ENCODE measurements around the gene COX6B2.

COX6B2 gene

GRCh38 chr19:55301459-55302317, 52.8 kb downstream of the COX6B2 start:
- peak overlapping the region; percentile 38 for H3K4me3 ChIP-seq (ENCODE audit: low read length)
- TF ChIP-seq CTCF (IDR thresholded peaks at IDR 0.05; ENCODE audit: insufficient read depth, low read depth, low read length, missing control alignments): peak; percentile 79
- DNase-seq (ENCODE audit: low read depth): peak; percentile 68

- H3K4me3 ChIP-seq (ENCODE audit: low read length): no peak overlapping the region
- no peak for DNase-seq (ENCODE audit: low read depth)
- TF ChIP-seq CTCF (IDR thresholded peaks at IDR 0.05; ENCODE audit: insufficient read depth, low read depth, low read length, missing control alignments): no peak
Observed at GRCh38 chr19:55300886-55301458, 53.5 kb downstream of the COX6B2 start.

GRCh38 chr19:55299991-55300390, 54.5 kb downstream of the COX6B2 start:
- no peak overlapping the region for H3K4me3 ChIP-seq (ENCODE audit: low read length)
- TF ChIP-seq CTCF (IDR thresholded peaks at IDR 0.05; ENCODE audit: insufficient read depth, low read depth, low read length, missing control alignments): no peak
- no peak for DNase-seq (ENCODE audit: low read depth)

Data from epithelial cell of esophagus (primary cell).